ENCODE data around the gene GPBAR1.

Gene GPBAR1

DNA sequence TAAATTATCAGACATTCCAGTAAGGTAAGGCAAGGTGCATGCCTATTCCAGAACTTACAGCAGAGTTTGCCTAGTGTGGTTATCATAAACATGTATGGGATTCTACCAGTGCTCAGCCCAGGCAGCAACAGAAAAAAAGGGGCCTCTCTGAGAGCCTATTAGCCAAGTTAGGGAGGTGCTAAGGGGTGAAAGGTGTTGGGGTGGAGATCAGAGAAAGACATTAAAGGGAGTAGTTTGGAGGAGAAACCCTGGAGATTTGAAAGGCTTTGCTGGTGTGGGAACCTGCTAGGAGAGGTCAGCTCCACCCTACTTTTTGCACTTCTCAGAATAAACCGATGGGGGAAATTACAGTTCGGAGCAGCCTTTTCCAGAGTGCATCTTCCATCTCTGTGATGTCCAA, 40.9 kb upstream of the GPBAR1 start:
- Histone ChIP-seq H3K9ac (ENCODE audit: low read depth, low read length) (peak overlapping the region; percentile 85; the same call in 1 of the 2 replicates), H3K36me3 (ENCODE audit: insufficient read depth, low read length) (peaks cover 43% of the 10 kb centered on the region), H3K4me2 (ENCODE audit: insufficient read depth, low read length) (peak overlapping the region; percentile 82), H2AFZ (ENCODE audit: low read depth, low read length) (no peak overlapping the region), H3K9me3 (ENCODE audit: insufficient read depth, low read length, severe bottlenecking) (no peaks in the 10 kb centered on the region), H3K27me3 (ENCODE audit: insufficient read depth, low read length, poor library complexity) (no peaks in the 10 kb centered on the region), H3K79me2 (ENCODE audit: insufficient read depth, low read length) (peaks cover 78% of the 10 kb centered on the region), H4K20me1 (ENCODE audit: insufficient read depth, low read length) (peaks cover 66% of the 10 kb centered on the region), H3K27ac (ENCODE audit: low read length) (peak overlapping the region; percentile 42; the same call in 1 of the 2 replicates), H3K4me3 (ENCODE audit: low read depth in 1 of 2, low read length in 2 of 2) (peak overlapping the region in 1 of 2 experiments; percentile 72; a peak in 2 of 4 replicates), H3K4me1 (ENCODE audit: insufficient read depth, low read length) (peaks cover 61% of the 10 kb centered on the region)
- TF ChIP-seq, protein P1, sequence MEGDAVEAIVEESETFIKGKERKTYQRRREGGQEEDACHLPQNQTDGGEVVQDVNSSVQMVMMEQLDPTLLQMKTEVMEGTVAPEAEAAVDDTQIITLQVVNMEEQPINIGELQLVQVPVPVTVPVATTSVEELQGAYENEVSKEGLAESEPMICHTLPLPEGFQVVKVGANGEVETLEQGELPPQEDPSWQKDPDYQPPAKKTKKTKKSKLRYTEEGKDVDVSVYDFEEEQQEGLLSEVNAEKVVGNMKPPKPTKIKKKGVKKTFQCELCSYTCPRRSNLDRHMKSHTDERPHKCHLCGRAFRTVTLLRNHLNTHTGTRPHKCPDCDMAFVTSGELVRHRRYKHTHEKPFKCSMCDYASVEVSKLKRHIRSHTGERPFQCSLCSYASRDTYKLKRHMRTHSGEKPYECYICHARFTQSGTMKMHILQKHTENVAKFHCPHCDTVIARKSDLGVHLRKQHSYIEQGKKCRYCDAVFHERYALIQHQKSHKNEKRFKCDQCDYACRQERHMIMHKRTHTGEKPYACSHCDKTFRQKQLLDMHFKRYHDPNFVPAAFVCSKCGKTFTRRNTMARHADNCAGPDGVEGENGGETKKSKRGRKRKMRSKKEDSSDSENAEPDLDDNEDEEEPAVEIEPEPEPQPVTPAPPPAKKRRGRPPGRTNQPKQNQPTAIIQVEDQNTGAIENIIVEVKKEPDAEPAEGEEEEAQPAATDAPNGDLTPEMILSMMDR (IDR thresholded peaks at IDR 0.05; ENCODE audit: borderline replicate concordance, extremely low read depth, low read length, poor library complexity, severe bottlenecking) = no peak
- TF ChIP-seq EZH2 (IDR thresholded peaks at IDR 0.05; ENCODE audit: borderline replicate concordance, low read depth, low read length, severe bottlenecking) = no peak
- DNase-seq = no peak
- no peak for ATAC-seq (ENCODE audit: insufficient read depth, low read depth)

DNA sequence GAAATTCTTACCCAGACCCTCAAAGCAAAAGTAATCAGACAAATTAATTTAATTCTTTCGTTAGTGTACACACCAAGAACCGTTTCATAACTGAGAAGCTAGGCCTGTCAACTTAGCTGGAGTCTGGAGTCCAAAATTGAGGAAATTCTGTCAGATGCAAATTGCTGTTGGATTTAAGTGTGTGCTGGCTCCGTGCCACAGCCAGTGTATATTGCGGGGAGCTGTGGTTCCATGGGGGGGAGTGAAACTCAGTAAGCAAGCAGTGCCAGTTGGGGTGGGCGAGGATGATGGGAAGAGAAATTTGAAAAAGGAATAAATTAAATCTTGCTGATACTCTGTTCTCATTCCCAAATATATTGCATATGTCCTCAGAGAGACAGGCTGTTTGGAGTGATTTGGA, 39.8 kb upstream of the GPBAR1 start:
- no peak overlapping the region; the same call in 1 of the 2 replicates for H3K27ac ChIP-seq (ENCODE audit: low read length)
- H3K27me3 ChIP-seq (ENCODE audit: insufficient read depth, low read length, poor library complexity) = no peaks in the 10 kb centered on the region
- H2AFZ ChIP-seq (ENCODE audit: low read depth, low read length) = no peak overlapping the region
- peaks cover 59% of the 10 kb centered on the region for H3K4me1 ChIP-seq (ENCODE audit: insufficient read depth, low read length)
- H3K9me3 ChIP-seq (ENCODE audit: insufficient read depth, low read length, severe bottlenecking) = no peaks in the 10 kb centered on the region
- peaks cover 54% of the 10 kb centered on the region for H3K36me3 ChIP-seq (ENCODE audit: insufficient read depth, low read length)
- DNase-seq (no peak), ATAC-seq (ENCODE audit: insufficient read depth, low read depth) (no peak)
- H3K4me2 ChIP-seq (ENCODE audit: insufficient read depth, low read length) = peak overlapping the region; percentile 82; the same call in 1 of the 2 replicates
- H4K20me1 ChIP-seq (ENCODE audit: insufficient read depth, low read length) = peaks cover 76% of the 10 kb centered on the region
- no peak for TF ChIP-seq EZH2 (IDR thresholded peaks at IDR 0.05; ENCODE audit: borderline replicate concordance, low read depth, low read length, severe bottlenecking)
- TF ChIP-seq, protein P1 (IDR thresholded peaks at IDR 0.05; ENCODE audit: borderline replicate concordance, extremely low read depth, low read length, poor library complexity, severe bottlenecking) = no peak
- H3K9ac ChIP-seq (ENCODE audit: low read depth, low read length) = peak overlapping the region; percentile 2; the same call in 1 of the 2 replicates
- H3K4me3 ChIP-seq (ENCODE audit: low read depth in 1 of 2, low read length in 2 of 2) = peak overlapping the region in 1 of 2 experiments; percentile 8; a peak in 1 of 4 replicates
- H3K79me2 ChIP-seq (ENCODE audit: insufficient read depth, low read length) = peaks cover 89% of the 10 kb centered on the region

- Histone ChIP-seq H3K4me3 (ENCODE audit: low read depth in 1 of 2, low read length in 2 of 2) (no peak overlapping the region), H2AFZ (ENCODE audit: low read depth, low read length) (no peak overlapping the region), H3K27me3 (ENCODE audit: insufficient read depth, low read length, poor library complexity) (no peaks in the 10 kb centered on the region), H3K79me2 (ENCODE audit: insufficient read depth, low read length) (peaks cover 89% of the 10 kb centered on the region), H3K4me2 (ENCODE audit: insufficient read depth, low read length) (peak overlapping the region; percentile 4; the same call in 1 of the 2 replicates), H3K9ac (ENCODE audit: low read depth, low read length) (no peak overlapping the region), H4K20me1 (ENCODE audit: insufficient read depth, low read length) (peaks cover 72% of the 10 kb centered on the region), H3K4me1 (ENCODE audit: insufficient read depth, low read length) (peaks cover 65% of the 10 kb centered on the region), H3K27ac (ENCODE audit: low read length) (no peak overlapping the region), H3K36me3 (ENCODE audit: insufficient read depth, low read length) (peaks cover 70% of the 10 kb centered on the region), H3K9me3 (ENCODE audit: insufficient read depth, low read length, severe bottlenecking) (no peaks in the 10 kb centered on the region)
- no peak for DNase-seq
- TF ChIP-seq, protein P1 (IDR thresholded peaks at IDR 0.05; ENCODE audit: borderline replicate concordance, extremely low read depth, low read length, poor library complexity, severe bottlenecking) = no peak
- no peak for TF ChIP-seq EZH2 (IDR thresholded peaks at IDR 0.05; ENCODE audit: borderline replicate concordance, low read depth, low read length, severe bottlenecking)
- no peak for ATAC-seq (ENCODE audit: insufficient read depth, low read depth)
Observed at GRCh38 chr2:218223046-218223445, 37.8 kb upstream of the GPBAR1 start.

All from DND-41 (cell line).